ENCODE results near the gene ZNF385B. TPM values are rescaled to one million over a fixed set of nuclear protein-coding genes. Genes with fewer than 3 reads are reported as not detected.

ZNF385B gene
- total RNA-seq, 2 experiments from 2014 or later, result 113 to 178 TPM

DNA sequence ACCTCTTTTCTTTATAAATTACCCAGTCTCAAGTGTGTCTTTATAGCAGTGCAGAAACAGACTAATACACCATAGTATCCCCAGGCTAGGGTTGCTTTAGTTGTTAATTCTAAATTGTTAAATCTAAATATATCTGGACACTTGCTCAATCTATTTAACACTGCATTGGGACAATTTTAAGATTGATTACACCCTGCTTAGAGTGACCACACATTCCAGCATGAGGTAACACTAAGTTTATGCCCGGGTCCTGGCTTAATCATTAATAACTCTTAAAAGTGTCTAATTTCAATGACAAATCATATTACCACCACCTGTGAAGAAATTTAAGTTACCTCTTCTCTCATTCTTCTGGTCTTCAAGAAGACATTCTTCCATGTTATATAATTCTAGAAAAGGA, 131.4 kb downstream of the ZNF385B start:
- Histone ChIP-seq H2AFZ (ENCODE audit: low read length) (no peak overlapping the region), H3K9me2 (ENCODE audit: insufficient read depth, low read length) (no peaks in the 10 kb centered on the region), H3K4me1 (ENCODE audit: insufficient read depth, low read length, poor library complexity, severe bottlenecking) (no peaks in the 10 kb centered on the region), H3K36me3 (ENCODE audit: insufficient read depth, low read length) (peaks cover 74% of the 10 kb centered on the region), H3K9me3 (ENCODE audit: low read length) (no peaks in the 10 kb centered on the region), H3K27ac (ENCODE audit: low read depth, low read length, poor library complexity, severe bottlenecking) (no peak overlapping the region), H3K4me3 (ENCODE audit: low read depth, low read length, poor library complexity, severe bottlenecking) (no peak overlapping the region), H3K4me2 (ENCODE audit: low read length) (no peak overlapping the region), H3K79me2 (ENCODE audit: insufficient read depth, low read depth, low read length) (peaks cover 20% of the 10 kb centered on the region), H4K20me1 (ENCODE audit: insufficient read depth, low read length) (0 out of 2 replicates have a peak, but pooled peaks cover 6% of the 10 kb centered on the region)
- POLR2A ChIA-PET, result interaction anchor here (0.6 to 1.3 kb wide), 2 partner anchors 15 to 160 kb away, joined by 3 to 7 read pairs; no protein-coding TSS in a partner anchor
- no TSS peak for BruUV-seq (replicated peaks)
- no peak for TF ChIP-seq EZH2phosphoT487 (IDR thresholded peaks at IDR 0.05; ENCODE audit: borderline replicate concordance, low read depth, low read length)
- TF ChIP-seq CTCF (conservative IDR thresholded peaks at IDR 0.05; ENCODE audit: low read length), result no peak
- DNase-seq (ENCODE audit: low spot score), result no peak
- intact Hi-C loops (cut with micrococcal nuclease; ENCODE audit: unreplicated experiment), result no loop called here
- CTCF ChIA-PET (ENCODE audit: unreplicated experiment), result no interaction called here

GRCh38 chr2:179726461-179727180, 134.8 kb downstream of the ZNF385B start:
- Histone ChIP-seq H3K4me1 (ENCODE audit: insufficient read depth, low read length, poor library complexity, severe bottlenecking) (no peaks in the 10 kb centered on the region), H2AFZ (ENCODE audit: low read length) (no peak overlapping the region), H3K9me3 (ENCODE audit: low read length) (no peaks in the 10 kb centered on the region), H3K4me3 (ENCODE audit: low read depth, low read length, poor library complexity, severe bottlenecking) (no peak overlapping the region), H4K20me1 (ENCODE audit: insufficient read depth, low read length) (0 out of 2 replicates have a peak, but pooled peaks cover 9% of the 10 kb centered on the region), H3K4me2 (ENCODE audit: low read length) (no peak overlapping the region), H3K27ac (ENCODE audit: low read depth, low read length, poor library complexity, severe bottlenecking) (no peak overlapping the region), H3K9me2 (ENCODE audit: insufficient read depth, low read length) (no peaks in the 10 kb centered on the region), H3K79me2 (ENCODE audit: insufficient read depth, low read depth, low read length) (peaks cover 21% of the 10 kb centered on the region), H3K36me3 (ENCODE audit: insufficient read depth, low read length) (peaks cover 57% of the 10 kb centered on the region)
- POLR2A ChIA-PET, result interaction anchor here (0.5 to 2.5 kb wide), 7 partner anchors 13 to 226 kb away, joined by 3 to 7 read pairs (median 3); no protein-coding TSS in a partner anchor
- DNase-seq (ENCODE audit: low spot score), result no peak
- TF ChIP-seq CTCF (conservative IDR thresholded peaks at IDR 0.05; ENCODE audit: low read length) (no peak), EZH2phosphoT487 (IDR thresholded peaks at IDR 0.05; ENCODE audit: borderline replicate concordance, low read depth, low read length) (no peak)
- intact Hi-C loops (cut with micrococcal nuclease; ENCODE audit: unreplicated experiment), result no loop called here
- CTCF ChIA-PET (ENCODE audit: unreplicated experiment), result no interaction called here
- BruUV-seq (replicated peaks), result no TSS peak

- Histone ChIP-seq H3K27ac (ENCODE audit: low read depth, low read length, poor library complexity, severe bottlenecking) (no peak overlapping the region), H2AFZ (ENCODE audit: low read length) (no peak overlapping the region), H3K4me2 (ENCODE audit: low read length) (no peak overlapping the region), H3K79me2 (ENCODE audit: insufficient read depth, low read depth, low read length) (peaks cover 31% of the 10 kb centered on the region), H3K4me1 (ENCODE audit: insufficient read depth, low read length, poor library complexity, severe bottlenecking) (no peaks in the 10 kb centered on the region), H3K9me2 (ENCODE audit: insufficient read depth, low read length) (no peaks in the 10 kb centered on the region), H3K36me3 (ENCODE audit: insufficient read depth, low read length) (peaks cover 41% of the 10 kb centered on the region), H4K20me1 (ENCODE audit: insufficient read depth, low read length) (0 out of 2 replicates have a peak, but pooled peaks cover 9% of the 10 kb centered on the region), H3K4me3 (ENCODE audit: low read depth, low read length, poor library complexity, severe bottlenecking) (no peak overlapping the region), H3K9me3 (ENCODE audit: low read length) (no peaks in the 10 kb centered on the region)
- TF ChIP-seq CTCF (conservative IDR thresholded peaks at IDR 0.05; ENCODE audit: low read length) (no peak), EZH2phosphoT487 (IDR thresholded peaks at IDR 0.05; ENCODE audit: borderline replicate concordance, low read depth, low read length) (no peak)
- ChIA-PET POLR2A (interaction anchor here (1.0 kb wide), 1 partner anchor 28 kb away, joined by 3 read pairs; no protein-coding TSS in a partner anchor), CTCF (ENCODE audit: unreplicated experiment) (no interaction called here)
- BruUV-seq (replicated peaks), result no TSS peak
- DNase-seq (ENCODE audit: low spot score), result no peak
- intact Hi-C loops (cut with micrococcal nuclease; ENCODE audit: unreplicated experiment), result no loop called here
Observed at GRCh38 chr2:179724403-179724802, 137.0 kb downstream of the ZNF385B start.

All from OCI-LY7 (cell line).